CD4-positive, alpha-beta T cell treated with Interleukin-15 for 1 hour (primary cell): Measurements from ENCODE around the gene HIGD2A.

Experiments used
- DNase-seq: peaks from one replicate; pipeline ENCODE4 v3.0.0-alpha.2; 2020

The HIGD2A gene

DNA sequence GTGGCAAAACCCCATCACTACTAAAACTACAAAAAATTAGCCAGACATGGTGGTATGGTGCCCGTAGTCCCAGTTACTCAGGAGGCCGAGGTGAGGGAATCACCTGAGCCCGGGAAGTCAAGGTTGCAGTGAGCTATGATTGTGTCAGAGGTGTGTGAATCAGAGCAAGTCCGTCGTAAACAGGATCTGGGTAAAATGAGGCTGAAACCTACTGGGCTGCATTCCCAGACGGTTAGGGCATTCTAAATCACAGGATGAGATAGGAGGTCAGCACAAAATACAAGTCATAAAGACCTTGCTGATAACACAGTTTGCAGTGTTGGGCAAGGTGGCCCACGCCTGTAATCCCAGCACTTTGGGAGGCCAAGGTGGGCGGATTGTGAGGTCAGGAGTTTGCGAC, 29.7 kb downstream of the HIGD2A start:
- no peak for DNase-seq

DNA sequence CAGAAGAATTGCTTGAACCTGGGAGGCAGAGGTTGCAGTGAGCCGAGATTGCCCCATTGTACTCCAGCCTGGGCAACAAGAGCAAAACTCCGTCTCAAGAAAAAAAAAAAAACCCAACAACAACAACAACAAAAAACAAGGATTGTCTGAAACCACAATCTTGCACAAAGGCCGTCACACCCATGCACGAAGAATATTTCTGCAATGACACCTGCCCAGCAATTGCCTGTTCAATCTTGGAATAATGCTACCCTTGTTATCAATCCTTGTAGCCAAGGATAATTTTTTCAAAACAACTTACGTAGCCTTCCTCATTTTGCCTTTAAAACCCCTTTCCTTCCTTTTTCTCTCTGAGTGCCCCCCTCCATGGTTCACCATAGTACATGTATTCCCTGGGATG, 31.5 kb downstream of the HIGD2A start:
- no peak for DNase-seq

DNA sequence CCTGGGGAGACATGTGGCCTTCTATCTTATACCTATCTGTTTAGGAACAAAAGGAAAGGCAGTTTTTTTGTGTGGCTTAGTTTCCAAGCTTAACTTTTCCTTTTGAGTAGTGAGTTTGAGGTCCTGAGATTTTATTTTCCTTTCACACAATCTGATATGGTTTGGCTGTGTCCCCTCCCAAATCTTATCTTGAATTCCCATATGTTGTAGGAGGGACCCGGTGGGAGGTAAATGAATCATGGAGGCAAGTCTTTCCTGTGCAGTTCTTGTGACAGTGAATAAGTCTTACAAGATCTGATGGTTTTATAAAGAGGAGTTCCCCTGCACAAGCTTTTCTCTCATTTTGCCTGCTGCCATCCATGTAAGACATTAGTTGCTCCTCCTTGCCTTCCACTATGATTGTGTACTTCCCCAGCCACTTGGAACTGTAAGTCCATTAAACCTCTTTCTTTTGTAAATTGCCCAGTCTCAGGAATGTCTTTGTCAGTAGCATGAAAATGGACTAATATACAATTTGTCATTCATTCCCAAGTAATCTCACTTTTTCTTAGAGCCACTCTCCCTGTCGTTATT, 32.5 kb downstream of the HIGD2A start:
- no peak for DNase-seq

DNA sequence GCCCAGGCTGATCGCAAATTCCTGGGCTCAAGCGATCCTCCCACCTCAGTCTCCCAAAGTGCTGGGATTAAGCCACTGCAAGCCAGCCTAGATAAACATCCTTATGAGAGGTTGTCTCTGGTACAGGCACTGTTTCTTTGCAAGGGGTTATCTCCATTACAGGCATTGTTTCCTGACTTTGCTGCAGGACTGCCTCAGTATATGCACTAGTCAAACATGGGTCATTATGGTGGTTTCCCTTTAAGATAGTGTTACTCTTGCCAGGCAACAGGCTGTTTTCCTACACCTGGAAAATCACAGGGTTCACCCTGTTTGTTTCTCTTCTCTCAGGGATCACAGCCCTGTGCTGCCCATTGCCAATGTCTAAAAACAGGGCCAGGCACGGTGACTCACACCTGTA, 35.6 kb downstream of the HIGD2A start:
- no peak for DNase-seq

DNA sequence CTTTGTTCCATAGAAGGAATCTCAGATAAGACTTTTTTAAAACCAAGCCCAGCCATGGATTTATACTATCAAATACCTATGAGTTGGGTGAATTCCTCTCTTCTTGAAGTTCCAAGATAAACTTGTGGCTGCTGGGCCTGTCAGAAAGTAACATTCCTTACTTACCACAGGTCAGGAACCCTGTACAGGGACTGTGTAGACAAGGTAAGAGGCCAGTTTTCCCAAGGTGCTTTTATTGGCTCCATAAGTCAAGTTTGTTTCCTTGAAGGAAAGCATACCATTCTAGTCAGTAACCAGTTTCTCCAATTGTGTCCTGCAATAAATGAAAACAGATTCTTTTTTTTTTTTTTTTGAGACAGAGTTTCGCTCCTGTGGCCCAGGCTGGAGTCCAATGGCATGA, 36.6 kb downstream of the HIGD2A start:
- no peak for DNase-seq

GRCh38 chr5:176425791-176426190, 37.2 kb downstream of the HIGD2A start:
- no peak for DNase-seq

- DNase-seq, result no peak
Measured at GRCh38 chr5:176426876-176427275, 38.3 kb downstream of the HIGD2A start.

DNA sequence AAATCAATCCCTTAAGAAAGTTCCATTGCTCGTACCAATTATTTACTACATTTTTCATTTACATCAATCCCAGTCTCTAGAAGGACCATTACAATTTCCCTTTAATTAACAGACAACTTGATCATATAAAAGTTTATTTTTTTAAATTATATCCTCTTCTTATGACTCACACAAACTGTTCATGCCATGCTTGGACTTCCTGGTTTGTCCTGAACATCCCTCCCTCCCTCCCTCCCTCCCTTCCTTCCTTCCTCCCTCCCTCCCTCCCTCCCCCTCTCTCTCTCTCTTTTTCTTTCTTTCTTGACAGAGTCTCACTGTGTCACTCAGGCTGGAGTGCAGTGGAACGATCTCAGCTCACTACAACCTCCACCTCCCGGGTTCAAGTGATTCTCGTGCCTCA, 39.4 kb downstream of the HIGD2A start:
- DNase-seq, result no peak

GRCh38 chr5:176429972-176430371, 41.4 kb downstream of the HIGD2A start:
- DNase-seq, result no peak

GRCh38 chr5:176432707-176433106, 44.2 kb downstream of the HIGD2A start:
- no peak for DNase-seq

GRCh38 chr5:176436656-176437055, 48.1 kb downstream of the HIGD2A start:
- DNase-seq, result no peak

GRCh38 chr5:176438959-176439757, 50.6 kb downstream of the HIGD2A start:
- no peak for DNase-seq
